Spleen (tissue), 7 donors: Measurements from ENCODE around the gene MAPK14.

Source experiments
- CTCF ChIP-seq, 11 experiments: fragments of 200-600 bp in 7 of 11; fragments of 450-650 bp in 4 of 11; sonication (generic) in 4 of 11; IDR thresholded peaks in 8 of 11; conservative IDR thresholded peaks in 3 of 11; 1 replicate in 7 of 11; 2 replicates in 4 of 11; pipeline versions ENCODE4 v1.4.0 to v1.8.0; 2016 to 2021; ENCODE audit warnings: antibody characterized with exemption in 11 of 11, inconsistent platforms in 4 of 11, mild to moderate bottlenecking in 1 of 11
- POLR2A ChIP-seq, 3 donors: fragments of 450-650 bp; IDR thresholded peaks; one replicate each; pipeline ENCODE4 v1.5.1; 2017; ENCODE audit warnings: antibody characterized with exemption in 3 of 3, mild to moderate bottlenecking in 1 of 3
- POLR2AphosphoS5 ChIP-seq, 3 donors: sonication (generic); formaldehyde crosslinking; IDR thresholded peaks; one replicate each; pipeline ENCODE4 v1.5.1; 2017; ENCODE audit warnings: antibody characterized with exemption in 3 of 3
- donor health status: DM: no; HTN: no; CAD: no; lungs with moderate emphysema.
- donor health status: DM: no; HTN: no; CAD: no.
- donor health status: DM: no; HTN: no; CAD: no.

GRCh38 chr6:36155662-36156061, 128.1 kb downstream of the MAPK14 start:
- no peak for TF ChIP-seq POLR2A (IDR thresholded peaks at IDR 0.05)
- TF ChIP-seq CTCF (IDR thresholded peaks at IDR 0.05 in 8 of 11, conservative IDR thresholded peaks at IDR 0.05 in 3 of 11): no peak
- TF ChIP-seq POLR2AphosphoS5 (IDR thresholded peaks at IDR 0.05): no peak
